GM12801 (cell line): ENCODE data around the gene FCN1.

Experiments used
- CTCF ChIP-seq: IDR thresholded peaks from one replicate; pipeline ENCODE4 v1.5.1; 2011; ENCODE audit warnings: control low read depth; ENCODE audit not compliant: insufficient read length; ENCODE audit errors: extremely low read depth

Gene FCN1

GRCh38 chr9:134963546-134963945 is 45.8 kb upstream of the FCN1 start:
- TF ChIP-seq CTCF = no peak

- no peak for TF ChIP-seq CTCF
Observed at GRCh38 chr9:134962973-134963364, 45.3 kb upstream of the FCN1 start.

- TF ChIP-seq CTCF = no peak
Observed at GRCh38 chr9:134962065-134962972, 44.6 kb upstream of the FCN1 start.

- TF ChIP-seq CTCF = no peak
Observed at GRCh38 chr9:134961331-134962064, 43.8 kb upstream of the FCN1 start.

- no peak for TF ChIP-seq CTCF
Observed at GRCh38 chr9:134960701-134961181, 43.0 kb upstream of the FCN1 start.

GRCh38 chr9:134959971-134960310 is 42.2 kb upstream of the FCN1 start:
- no peak for TF ChIP-seq CTCF

- no peak for TF ChIP-seq CTCF
Observed at GRCh38 chr9:134959126-134959970, 41.6 kb upstream of the FCN1 start.
